Measurements from ENCODE around the gene ACOXL.
A peak's percentile ranks its signal among the peaks of the same experiment; 100 is the strongest.

The ACOXL gene

GRCh38 chr2:110718990-110719389 lies 13.4 kb upstream of the ACOXL start:
- no peak for DNase-seq

GRCh38 chr2:110720547-110720946 lies 11.8 kb upstream of the ACOXL start:
- no peak for DNase-seq

- DNase-seq, result no peak
These were observed 7.6 kb upstream of the ACOXL start for GRCh38 chr2:110724820-110725219.

GRCh38 chr2:110725370-110725769 lies 7.0 kb upstream of the ACOXL start:
- DNase-seq, result no peak

GRCh38 chr2:110725859-110726258 lies 6.5 kb upstream of the ACOXL start:
- DNase-seq, result no peak

- DNase-seq, result no peak
These were observed 6.1 kb upstream of the ACOXL start for GRCh38 chr2:110726285-110726684.

- no peak for DNase-seq
These were observed 4.5 kb upstream of the ACOXL start for GRCh38 chr2:110727923-110728322.

- peak; percentile 6 for DNase-seq
These were observed 3.3 kb upstream of the ACOXL start for GRCh38 chr2:110729106-110729505.

- peak; percentile 66 for DNase-seq
These were observed 1.3 kb upstream of the ACOXL start for GRCh38 chr2:110731064-110731463.

- peak; percentile 28 for DNase-seq
These were observed 3.0 kb downstream of the ACOXL start for GRCh38 chr2:110735366-110735765.

GRCh38 chr2:110737783-110738182 lies 5.4 kb downstream of the ACOXL start:
- DNase-seq, result no peak

- no peak for DNase-seq
These were observed 8.5 kb downstream of the ACOXL start for GRCh38 chr2:110740747-110741349.

- no peak for DNase-seq
These were observed 9.2 kb downstream of the ACOXL start for GRCh38 chr2:110741491-110741980.

GRCh38 chr2:110742412-110742811 lies 10.0 kb downstream of the ACOXL start:
- no peak for DNase-seq

- no peak for DNase-seq
These were observed 11.2 kb downstream of the ACOXL start for GRCh38 chr2:110743600-110743999.

GRCh38 chr2:110744429-110744828 lies 12.1 kb downstream of the ACOXL start:
- DNase-seq, result no peak

GRCh38 chr2:110745048-110745447 lies 12.7 kb downstream of the ACOXL start:
- DNase-seq, result no peak

- no peak for DNase-seq
These were observed 14.5 kb downstream of the ACOXL start for GRCh38 chr2:110746586-110747521.

GRCh38 chr2:110747522-110748488 lies 15.4 kb downstream of the ACOXL start:
- DNase-seq, result peak; percentile 70

- peak; percentile 89 for DNase-seq
These were observed 16.1 kb downstream of the ACOXL start for GRCh38 chr2:110748489-110748867.

- no peak for DNase-seq
These were observed 19.3 kb downstream of the ACOXL start for GRCh38 chr2:110751642-110752041.

- DNase-seq, result no peak
These were observed 20.5 kb downstream of the ACOXL start for GRCh38 chr2:110752871-110753270.

GRCh38 chr2:110755491-110756078 lies 23.2 kb downstream of the ACOXL start:
- no peak for DNase-seq

Data from NCI-H69 (cell line).